ENCODE results near the gene SIX4. TPM values are rescaled to one million over a fixed set of nuclear protein-coding genes. Genes with fewer than 3 reads are reported as not detected.
A peak's percentile ranks its signal among the peaks of the same experiment; 100 is the strongest.

Gene SIX4
- total and polyA plus RNA-seq, 9 of the 15 experiments (the other 6 are each of a cell fraction or from before 2014, with no cell fraction given), result 0.77 to 8.6 (median 5.6) TPM

- in situ Hi-C loops (cut with MboI), result no loop called here
- Histone ChIP-seq H3K36me3 (ENCODE audit: control insufficient read depth, insufficient read depth, low read length) (no peaks in the 10 kb centered on the region), H3K9me1 (ENCODE audit: control insufficient read depth, insufficient read depth, low read length) (no peaks in the 10 kb centered on the region), H2AFZ (ENCODE audit: low read depth, low read length) (no peak overlapping the region), H3K79me2 (ENCODE audit: control insufficient read depth, insufficient read depth, low read length) (no peaks in the 10 kb centered on the region), H3K9me3 (replicated peaks; ENCODE audit: control insufficient read depth, insufficient read depth, low read depth, low read length) (no peaks in the 10 kb centered on the region), H3K27me3 (ENCODE audit: control insufficient read depth in 2 of 2, insufficient read depth in 2 of 2, low read length in 2 of 2) (no peaks in the 10 kb centered on the region; a peak in 1 of 5 replicates), H3K4me1 (replicated peaks in 1 of 2; ENCODE audit: control insufficient read depth in 2 of 2, insufficient read depth in 2 of 2, low read length in 2 of 2) (no peaks in the 10 kb centered on the region), H3K4me3 (no peak overlapping the region), H3K27ac (ENCODE audit: extremely low read depth, low read depth, low read length) (no peak overlapping the region), H3K9ac (ENCODE audit: insufficient read depth in 1 of 2, low read depth in 2 of 2, low read length in 2 of 2) (no peak overlapping the region), H4K20me1 (replicated peaks; ENCODE audit: control insufficient read depth, insufficient read depth, low read length) (no peaks in the 10 kb centered on the region), H3K4me2 (ENCODE audit: insufficient read depth, low read length) (no peak overlapping the region)
- CTCF ChIA-PET (ENCODE audit: low intra/inter-chr PET ratio), result no interaction called here
- intact Hi-C loops (cut with micrococcal nuclease), result no loop called here
- FAIRE-seq (no peak), ATAC-seq (no peak), DNase-seq (ENCODE audit: extremely low read depth in 1 of 4, low spot score in 3 of 4) (no peak)
- POLR2A ChIA-PET, result interaction anchor here (1.4 kb wide), 1 partner anchor 10 kb away, joined by 4 read pairs; no protein-coding TSS in a partner anchor
- BruUV-seq (replicated peaks), result no TSS peak
- peak; percentile 75; the same call in 1 of the 2 replicates for TF ChIP-seq SPI1 (IDR thresholded peaks at IDR 0.05; ENCODE audit: borderline replicate concordance, low read depth, low read length)
- no peak for TF ChIP-seq HDAC1 (IDR thresholded peaks at IDR 0.05)
- TF ChIP-seq ZNF766 (CRISPR knock-in tag; conservative IDR thresholded peaks at IDR 0.05), result no peak
- no peak for TF ChIP-seq L3MBTL2 (IDR thresholded peaks at IDR 0.05)
- no peak for TF ChIP-seq ZNF24 (IDR thresholded peaks at IDR 0.05)
These were observed 19.1 kb downstream of the SIX4 start for GRCh38 chr14:60705100-60705499.

DNA sequence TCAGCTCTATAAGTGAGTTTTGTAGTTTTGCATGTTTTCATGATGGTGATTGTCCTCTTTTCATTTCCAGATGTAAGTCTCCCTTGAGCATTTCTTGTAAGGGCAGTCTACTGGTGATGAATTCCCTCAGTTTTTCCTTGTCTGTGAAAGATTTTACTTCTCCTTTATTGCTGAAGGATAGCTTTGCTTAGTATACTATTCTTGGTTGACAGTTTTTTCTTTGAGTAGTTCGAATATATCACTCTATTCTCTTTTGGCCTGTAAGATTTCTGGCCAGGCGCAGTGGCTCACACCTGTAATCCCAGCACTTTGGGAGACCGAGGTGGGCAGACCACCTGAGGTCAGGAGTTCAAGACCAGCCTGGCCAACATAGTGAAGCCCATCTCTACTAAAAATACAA lies 23.6 kb downstream of the SIX4 start:
- Histone ChIP-seq H3K4me2 (ENCODE audit: insufficient read depth, low read length) (no peak overlapping the region), H3K9me1 (ENCODE audit: control insufficient read depth, insufficient read depth, low read length) (no peaks in the 10 kb centered on the region), H3K9ac (ENCODE audit: insufficient read depth in 1 of 2, low read depth in 2 of 2, low read length in 2 of 2) (no peak overlapping the region), H3K27ac (ENCODE audit: extremely low read depth, low read depth, low read length) (no peak overlapping the region), H3K79me2 (ENCODE audit: control insufficient read depth, insufficient read depth, low read length) (no peaks in the 10 kb centered on the region), H3K4me1 (replicated peaks in 1 of 2; ENCODE audit: control insufficient read depth in 2 of 2, insufficient read depth in 2 of 2, low read length in 2 of 2) (no peaks in the 10 kb centered on the region), H3K9me3 (replicated peaks; ENCODE audit: control insufficient read depth, insufficient read depth, low read depth, low read length) (no peaks in the 10 kb centered on the region), H3K36me3 (ENCODE audit: control insufficient read depth, insufficient read depth, low read length) (no peaks in the 10 kb centered on the region), H4K20me1 (replicated peaks; ENCODE audit: control insufficient read depth, insufficient read depth, low read length) (no peaks in the 10 kb centered on the region), H2AFZ (ENCODE audit: low read depth, low read length) (no peak overlapping the region), H3K4me3 (no peak overlapping the region), H3K27me3 (ENCODE audit: control insufficient read depth in 2 of 2, insufficient read depth in 2 of 2, low read length in 2 of 2) (no peaks in the 10 kb centered on the region)
- TF ChIP-seq, protein P1, sequence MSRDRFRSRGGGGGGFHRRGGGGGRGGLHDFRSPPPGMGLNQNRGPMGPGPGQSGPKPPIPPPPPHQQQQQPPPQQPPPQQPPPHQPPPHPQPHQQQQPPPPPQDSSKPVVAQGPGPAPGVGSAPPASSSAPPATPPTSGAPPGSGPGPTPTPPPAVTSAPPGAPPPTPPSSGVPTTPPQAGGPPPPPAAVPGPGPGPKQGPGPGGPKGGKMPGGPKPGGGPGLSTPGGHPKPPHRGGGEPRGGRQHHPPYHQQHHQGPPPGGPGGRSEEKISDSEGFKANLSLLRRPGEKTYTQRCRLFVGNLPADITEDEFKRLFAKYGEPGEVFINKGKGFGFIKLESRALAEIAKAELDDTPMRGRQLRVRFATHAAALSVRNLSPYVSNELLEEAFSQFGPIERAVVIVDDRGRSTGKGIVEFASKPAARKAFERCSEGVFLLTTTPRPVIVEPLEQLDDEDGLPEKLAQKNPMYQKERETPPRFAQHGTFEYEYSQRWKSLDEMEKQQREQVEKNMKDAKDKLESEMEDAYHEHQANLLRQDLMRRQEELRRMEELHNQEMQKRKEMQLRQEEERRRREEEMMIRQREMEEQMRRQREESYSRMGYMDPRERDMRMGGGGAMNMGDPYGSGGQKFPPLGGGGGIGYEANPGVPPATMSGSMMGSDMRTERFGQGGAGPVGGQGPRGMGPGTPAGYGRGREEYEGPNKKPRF (IDR thresholded peaks at IDR 0.05; ENCODE audit: low read depth, low read length), result no peak
- no peak for TF ChIP-seq ZBED1 (IDR thresholded peaks at IDR 0.05)
- no peak for TF ChIP-seq PCBP2 (IDR thresholded peaks at IDR 0.05; ENCODE audit: low read depth, low read length, poor library complexity, severe bottlenecking)
- TF ChIP-seq FOXM1 (IDR thresholded peaks at IDR 0.05; ENCODE audit: low read depth), result no peak
- no peak for TF ChIP-seq FOXM1 (CRISPR knock-in tag; IDR thresholded peaks at IDR 0.05; ENCODE audit: low read depth)
- no peak for TF ChIP-seq EGR1 (conservative IDR thresholded peaks at IDR 0.05)
- no peak for TF ChIP-seq ZNF197 (CRISPR knock-in tag; IDR thresholded peaks at IDR 0.05; ENCODE audit: low read depth)
- CTCF ChIA-PET (ENCODE audit: low intra/inter-chr PET ratio), result no interaction called here
- no TSS peak for BruUV-seq (replicated peaks)
- ATAC-seq, result no peak
- no peak for FAIRE-seq
- intact Hi-C loops (cut with micrococcal nuclease) (no loop called here), in situ Hi-C loops (cut with MboI) (no loop called here)
- DNase-seq (ENCODE audit: extremely low read depth in 1 of 4, low spot score in 3 of 4), result no peak
- POLR2A ChIA-PET, result no interaction called here
- 9% methylated on average over 3 of the region's 3 CpGs for WGBS (ENCODE audit: insufficient coverage, low coverage, missing lambda C conversion rate)

All from K562 (cell line).